Nasal cavity respiratory epithelium epithelial cell of viscerocranial mucosa (primary cell): ENCODE measurements around the gene CDH4. TPM values are rescaled to one million over a fixed set of nuclear protein-coding genes. Genes with fewer than 3 reads are reported as not detected.

Experiments
- total RNA-seq: library from RNA; depleted of rRNA; stranded (reverse); fragments of >200 nt; gene quantifications from 2 replicates; pipeline ENCODE4 v1.2.3, GENCODE V29; 2014

The CDH4 gene
- total RNA-seq = 8.9 and 20.5 TPM in 2 replicates

DNA sequence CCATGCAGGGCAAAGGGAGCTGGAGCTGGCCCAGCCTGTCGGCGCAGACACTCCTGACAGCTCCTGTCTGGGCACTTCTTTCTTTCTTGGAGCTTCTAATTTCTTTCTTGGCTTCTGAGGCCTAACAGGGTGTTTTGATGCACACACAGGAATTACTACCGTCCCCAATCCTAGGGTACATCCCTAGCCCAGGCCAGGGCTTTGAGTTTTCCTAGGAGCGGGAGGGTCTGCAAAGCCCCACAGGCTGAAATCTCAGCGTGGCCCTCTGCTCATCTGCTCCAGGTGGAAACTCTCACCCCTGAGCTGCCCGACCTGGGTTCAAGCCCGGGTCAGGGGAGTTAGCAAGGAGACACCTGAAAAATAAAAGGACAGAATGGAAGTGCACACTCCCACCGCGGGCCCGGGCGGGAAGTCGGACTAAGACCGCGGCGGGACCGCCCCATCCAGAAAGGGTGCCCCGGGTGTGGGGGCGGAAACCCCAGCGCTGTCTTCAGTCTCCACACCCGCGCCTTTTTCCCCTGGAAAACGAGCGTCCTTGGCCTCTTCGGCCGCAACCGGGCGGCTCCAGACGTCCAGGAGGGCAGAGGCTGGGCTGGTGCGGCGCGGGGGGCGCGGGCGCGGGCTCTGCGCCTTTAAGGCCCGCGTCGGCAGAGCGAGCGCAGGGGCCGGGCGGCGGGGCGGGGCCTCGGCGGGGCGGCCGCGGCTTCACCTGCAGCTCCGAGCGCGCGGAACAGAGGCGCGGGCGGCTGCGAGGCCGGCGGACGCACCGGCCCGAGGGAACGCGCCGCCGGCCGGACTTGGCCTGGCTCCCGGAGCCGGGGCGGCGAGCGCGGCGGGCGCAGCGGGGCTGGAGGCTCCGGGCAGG, at the start of gene CDH4:
Gene CDH4 (plus strand): TSS at position 733 of the 865 bp plus-strand sequence.

